HL-60 (cell line): ENCODE results near the gene DMGDH.

Experiments
- DNase-seq, 2 experiments: peaks; one replicate each; pipeline ENCODE4 v3.0.0-alpha.2; 2010 to 2020; ENCODE audit warnings: low read depth in 1 of 2, low spot score in 1 of 2
- H3K27ac ChIP-seq: fragments of 250-450 bp; sonication (Bioruptor Pico); replicated peaks from 2 replicates; pipeline ENCODE4 v1.5.1; 2020; ENCODE audit warnings: mild to moderate bottlenecking, moderate library complexity
- H3K27me3 ChIP-seq: fragments of 250-450 bp; sonication (Bioruptor Pico); 2 replicates; pipeline ENCODE4 v1.5.1; 2021; ENCODE audit warnings: mild to moderate bottlenecking, moderate library complexity; ENCODE audit not compliant: insufficient read depth, poor library complexity, severe bottlenecking
- H3K4me3 ChIP-seq: replicated peaks from 2 replicates; pipeline ENCODE4 v1.5.1; 2011; ENCODE audit warnings: mild to moderate bottlenecking, control low read depth, low read length; ENCODE audit not compliant: insufficient read depth
- GABPA ChIP-seq: IDR thresholded peaks from 2 replicates; pipeline ENCODE4 v1.6.1; 2012; ENCODE audit warnings: low read depth
- POLR2AphosphoS5 ChIP-seq: IDR thresholded peaks from 2 replicates; pipeline ENCODE4 v1.6.1; 2012; ENCODE audit warnings: low read depth
- SPI1 ChIP-seq: IDR thresholded peaks from 2 replicates; pipeline ENCODE4 v1.6.1; 2012; ENCODE audit warnings: low read depth, mild to moderate bottlenecking, borderline replicate concordance
- TF ChIP-seq, protein P1 (sequence below): IDR thresholded peaks from one replicate; pipeline ENCODE4 v1.5.1; 2011; ENCODE audit warnings: low read length, control low read depth, inconsistent platforms; ENCODE audit not compliant: insufficient read depth
- TF ChIP-seq, protein P2 (sequence below): IDR thresholded peaks from 2 replicates; pipeline ENCODE4 v1.6.1; 2012; ENCODE audit warnings: low read depth; ENCODE audit not compliant: insufficient replicate concordance

The DMGDH gene

DNA sequence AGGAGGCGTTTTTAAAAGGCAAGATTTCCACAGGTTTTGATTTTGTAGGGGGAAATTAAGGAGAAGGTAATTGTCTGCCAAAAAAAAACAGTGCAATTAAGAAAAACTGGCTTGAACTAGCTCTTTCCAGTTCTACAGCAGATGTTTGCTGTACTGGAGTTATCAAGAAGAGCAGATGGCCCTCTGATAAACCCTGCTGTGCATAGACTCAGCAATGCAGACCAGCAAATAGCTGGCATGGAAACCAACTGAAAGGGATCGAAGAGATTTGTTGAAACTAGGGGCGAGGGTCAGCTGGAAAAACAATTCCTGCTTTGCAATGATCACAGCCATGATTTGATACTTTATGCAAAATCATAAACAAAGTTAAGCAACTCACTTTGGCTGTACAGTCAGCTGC is 24.3 kb upstream of the DMGDH start:
- no peak overlapping the region for H3K4me3 ChIP-seq
- no peak for TF ChIP-seq POLR2AphosphoS5
- no peak for TF ChIP-seq GABPA
- TF ChIP-seq, protein P1, sequence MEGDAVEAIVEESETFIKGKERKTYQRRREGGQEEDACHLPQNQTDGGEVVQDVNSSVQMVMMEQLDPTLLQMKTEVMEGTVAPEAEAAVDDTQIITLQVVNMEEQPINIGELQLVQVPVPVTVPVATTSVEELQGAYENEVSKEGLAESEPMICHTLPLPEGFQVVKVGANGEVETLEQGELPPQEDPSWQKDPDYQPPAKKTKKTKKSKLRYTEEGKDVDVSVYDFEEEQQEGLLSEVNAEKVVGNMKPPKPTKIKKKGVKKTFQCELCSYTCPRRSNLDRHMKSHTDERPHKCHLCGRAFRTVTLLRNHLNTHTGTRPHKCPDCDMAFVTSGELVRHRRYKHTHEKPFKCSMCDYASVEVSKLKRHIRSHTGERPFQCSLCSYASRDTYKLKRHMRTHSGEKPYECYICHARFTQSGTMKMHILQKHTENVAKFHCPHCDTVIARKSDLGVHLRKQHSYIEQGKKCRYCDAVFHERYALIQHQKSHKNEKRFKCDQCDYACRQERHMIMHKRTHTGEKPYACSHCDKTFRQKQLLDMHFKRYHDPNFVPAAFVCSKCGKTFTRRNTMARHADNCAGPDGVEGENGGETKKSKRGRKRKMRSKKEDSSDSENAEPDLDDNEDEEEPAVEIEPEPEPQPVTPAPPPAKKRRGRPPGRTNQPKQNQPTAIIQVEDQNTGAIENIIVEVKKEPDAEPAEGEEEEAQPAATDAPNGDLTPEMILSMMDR: no peak
- TF ChIP-seq, protein P2, sequence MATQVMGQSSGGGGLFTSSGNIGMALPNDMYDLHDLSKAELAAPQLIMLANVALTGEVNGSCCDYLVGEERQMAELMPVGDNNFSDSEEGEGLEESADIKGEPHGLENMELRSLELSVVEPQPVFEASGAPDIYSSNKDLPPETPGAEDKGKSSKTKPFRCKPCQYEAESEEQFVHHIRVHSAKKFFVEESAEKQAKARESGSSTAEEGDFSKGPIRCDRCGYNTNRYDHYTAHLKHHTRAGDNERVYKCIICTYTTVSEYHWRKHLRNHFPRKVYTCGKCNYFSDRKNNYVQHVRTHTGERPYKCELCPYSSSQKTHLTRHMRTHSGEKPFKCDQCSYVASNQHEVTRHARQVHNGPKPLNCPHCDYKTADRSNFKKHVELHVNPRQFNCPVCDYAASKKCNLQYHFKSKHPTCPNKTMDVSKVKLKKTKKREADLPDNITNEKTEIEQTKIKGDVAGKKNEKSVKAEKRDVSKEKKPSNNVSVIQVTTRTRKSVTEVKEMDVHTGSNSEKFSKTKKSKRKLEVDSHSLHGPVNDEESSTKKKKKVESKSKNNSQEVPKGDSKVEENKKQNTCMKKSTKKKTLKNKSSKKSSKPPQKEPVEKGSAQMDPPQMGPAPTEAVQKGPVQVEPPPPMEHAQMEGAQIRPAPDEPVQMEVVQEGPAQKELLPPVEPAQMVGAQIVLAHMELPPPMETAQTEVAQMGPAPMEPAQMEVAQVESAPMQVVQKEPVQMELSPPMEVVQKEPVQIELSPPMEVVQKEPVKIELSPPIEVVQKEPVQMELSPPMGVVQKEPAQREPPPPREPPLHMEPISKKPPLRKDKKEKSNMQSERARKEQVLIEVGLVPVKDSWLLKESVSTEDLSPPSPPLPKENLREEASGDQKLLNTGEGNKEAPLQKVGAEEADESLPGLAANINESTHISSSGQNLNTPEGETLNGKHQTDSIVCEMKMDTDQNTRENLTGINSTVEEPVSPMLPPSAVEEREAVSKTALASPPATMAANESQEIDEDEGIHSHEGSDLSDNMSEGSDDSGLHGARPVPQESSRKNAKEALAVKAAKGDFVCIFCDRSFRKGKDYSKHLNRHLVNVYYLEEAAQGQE: no peak
- TF ChIP-seq SPI1: no peak
- DNase-seq: no peak
- no peaks in the 10 kb centered on the region for H3K27me3 ChIP-seq
- H3K27ac ChIP-seq: no peak overlapping the region

- Histone ChIP-seq H3K4me3 (no peak overlapping the region), H3K27me3 (no peaks in the 10 kb centered on the region), H3K27ac (no peak overlapping the region)
- DNase-seq: no peak
- TF ChIP-seq, protein P1: no peak
- TF ChIP-seq POLR2AphosphoS5: no peak
- no peak for TF ChIP-seq SPI1
- TF ChIP-seq GABPA: no peak
- TF ChIP-seq, protein P2: no peak
These were observed 21.6 kb upstream of the DMGDH start for GRCh38 chr5:79091064-79091463.

DNA sequence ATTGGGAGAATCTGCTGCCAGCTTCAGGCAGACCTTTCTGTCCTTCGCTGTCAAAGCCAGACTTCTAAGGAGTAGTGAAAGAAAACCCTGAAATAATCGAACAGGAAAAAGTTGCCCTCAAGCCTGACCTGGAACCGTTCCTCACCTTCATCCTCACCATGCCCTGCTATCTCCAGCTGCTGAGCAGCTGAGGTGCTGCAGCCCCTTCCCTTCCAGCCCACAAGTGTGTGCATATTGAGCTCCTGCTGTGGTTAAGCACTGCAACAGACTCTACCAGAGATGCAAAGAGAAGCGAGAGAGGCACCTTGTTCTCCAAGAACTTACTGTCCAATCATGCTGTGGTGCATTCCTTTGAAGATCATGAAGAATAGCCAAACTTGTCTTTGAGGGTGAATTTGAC is 19.0 kb upstream of the DMGDH start:
- Histone ChIP-seq H3K4me3 (no peak overlapping the region), H3K27me3 (no peaks in the 10 kb centered on the region), H3K27ac (no peak overlapping the region)
- no peak for DNase-seq
- TF ChIP-seq, protein P2: no peak
- TF ChIP-seq POLR2AphosphoS5: no peak
- TF ChIP-seq, protein P1: no peak
